B cell (primary cell): ENCODE data around the gene LRTM2. TPM values are rescaled to one million over a fixed set of nuclear protein-coding genes. Genes with fewer than 3 reads are reported as not detected.

Source experiments
- ATAC-seq: fragments of 200-7000 bp; cut with Tn5 transposase; one replicate; pipeline ENCODE4 v1.10.0; 2021; ENCODE audit warnings: low read depth, mild to moderate bottlenecking, moderate number of reproducible peaks, moderate library complexity
- CTCF ChIA-PET: fragments of 350-600 bp; sonication (Branson Sonifier 250); formaldehyde crosslinking; loops from one replicate; lab custom pipeline; 2021; ENCODE audit warnings: antibody characterized with exemption, inconsistent platforms; lab: Charles Lee
- POLR2A ChIA-PET: fragments of 350-600 bp; sonication (Branson Sonifier 250); formaldehyde crosslinking; loops from one replicate; lab custom pipeline; 2021; ENCODE audit warnings: antibody characterized with exemption; lab: Charles Lee
- DNase-seq: peaks from one replicate; pipeline ENCODE4 v3.0.0; 2013
- H2AFZ ChIP-seq: 2 replicates; pipeline ENCODE4 v1.6.1; 2012; ENCODE audit warnings: mild to moderate bottlenecking, low read depth, low read length; ENCODE audit not compliant: insufficient read depth, poor library complexity, severe bottlenecking
- H3K27ac ChIP-seq, 2 donors: 1 replicate in 1 of 2; 2 replicates in 1 of 2; pipeline ENCODE4 v1.5.1; 2012 to 2013; ENCODE audit warnings: low read length in 2 of 2, mild to moderate bottlenecking in 2 of 2, moderate library complexity in 1 of 2
- H3K27me3 ChIP-seq, 4 experiments: fragments of 200-600 bp in 1 of 4; sonication (generic) in 1 of 4; replicated peaks in 1 of 4; 1 replicate in 2 of 4; 2 replicates in 2 of 4; pipeline versions ENCODE4 v1.6.1 to v1.7.0; 2013 to 2016; ENCODE audit warnings: low read length in 3 of 4, mild to moderate bottlenecking in 2 of 4, mixed read lengths in 1 of 4, moderate library complexity in 1 of 4; ENCODE audit not compliant: insufficient read depth in 4 of 4, control insufficient read depth in 3 of 4; ENCODE audit errors: control extremely low read depth in 1 of 4
- H3K36me3 ChIP-seq, 2 experiments: replicated peaks in 1 of 2; 1 replicate in 1 of 2; 2 replicates in 1 of 2; pipeline versions ENCODE4 v1.6.1 to v1.7.1; 2013; ENCODE audit warnings: low read length in 1 of 2; ENCODE audit not compliant: insufficient read depth in 2 of 2, control insufficient read depth in 1 of 2; ENCODE audit errors: control extremely low read depth in 1 of 2, extremely low read depth in 1 of 2
- H3K4me1 ChIP-seq, 2 donors: fragments of 200-600 bp in 1 of 2; sonication (generic) in 1 of 2; 1 replicate in 1 of 2; 2 replicates in 1 of 2; pipeline versions ENCODE4 v1.5.1 to v1.6.1; 2013 to 2017; ENCODE audit warnings: low read length in 2 of 2; ENCODE audit not compliant: control insufficient read depth in 2 of 2, insufficient read depth in 2 of 2
- H3K4me2 ChIP-seq: replicated peaks from 2 replicates; pipeline ENCODE3; 2012; ENCODE audit warnings: mild to moderate bottlenecking, low read depth, low read length; ENCODE audit not compliant: poor library complexity, severe bottlenecking
- H3K4me3 ChIP-seq, 5 experiments: fragments of 200-600 bp in 1 of 5; sonication (generic) in 1 of 5; 1 replicate in 3 of 5; 2 replicates in 2 of 5; pipeline versions ENCODE4 v1.5.1 to v1.7.0; 2011 to 2016; ENCODE audit warnings: low read length in 4 of 5, mild to moderate bottlenecking in 4 of 5, low read depth in 2 of 5, control low read depth in 1 of 5, moderate library complexity in 1 of 5; ENCODE audit not compliant: insufficient read depth in 1 of 5; ENCODE audit errors: control extremely low read depth in 1 of 5, extremely low read depth in 1 of 5
- H3K79me2 ChIP-seq: fragments of 200-600 bp; sonication (generic); one replicate; pipeline ENCODE4 v1.6.0; 2016; ENCODE audit warnings: low read length; ENCODE audit not compliant: control insufficient read depth, insufficient read depth
- H3K9ac ChIP-seq: fragments of 200-600 bp; sonication (generic); 2 replicates; pipeline ENCODE4 v1.6.1; 2017; ENCODE audit warnings: mild to moderate bottlenecking, low read length, moderate library complexity
- H3K9me3 ChIP-seq, 3 donors: one replicate each; pipeline versions ENCODE4 v1.6.1 to v1.7.1; 2013; ENCODE audit warnings: low read length in 2 of 3; ENCODE audit not compliant: control insufficient read depth in 2 of 3, insufficient read depth in 1 of 3; ENCODE audit errors: control extremely low read depth in 1 of 3
- H4K20me1 ChIP-seq: 2 replicates; pipeline ENCODE4 v1.6.0; 2012; ENCODE audit warnings: mild to moderate bottlenecking, low read length; ENCODE audit not compliant: insufficient read depth, control insufficient read depth, poor library complexity, severe bottlenecking
- H3K27ac Mint-ChIP-seq: one replicate; pipeline ENCODE4 v1.8.0; 2021; ENCODE audit warnings: mixed read lengths
- H3K27me3 Mint-ChIP-seq: one replicate; pipeline ENCODE4 v1.8.0; 2021; ENCODE audit warnings: mixed read lengths
- H3K4me1 Mint-ChIP-seq: one replicate; pipeline ENCODE4 v1.8.0; 2021; ENCODE audit warnings: mixed read lengths
- H3K4me3 Mint-ChIP-seq: one replicate; pipeline ENCODE4 v1.8.0; 2021; ENCODE audit warnings: mixed read lengths
- H3K9me3 Mint-ChIP-seq: one replicate; pipeline ENCODE4 v1.8.0; 2022; ENCODE audit warnings: mixed read lengths; ENCODE audit not compliant: insufficient read depth
- EZH2 ChIP-seq: IDR thresholded peaks from 2 replicates; pipeline ENCODE4 v1.6.1; 2012; ENCODE audit warnings: borderline replicate concordance, low read depth, mild to moderate bottlenecking, moderate library complexity, low read length; ENCODE audit not compliant: insufficient read depth, poor library complexity, severe bottlenecking
- WGBS: methylation state at CpG from one replicate; pipeline ENCODE4 v1.1.5; 2013; ENCODE audit warnings: missing lambda C conversion rate; ENCODE audit not compliant: insufficient coverage; 5-methylcytosine and 5-hydroxymethylcytosine counted together
- intact Hi-C: fragments of 100-400 bp; cut with micrococcal nuclease; formaldehyde crosslinking; loops from one replicate; pipeline ENCODE4 v1.10.0; 2022
- polyA plus RNA-seq: library from polyadenylated mRNA; depleted of rRNA; stranded (reverse); fragments of >200 nt; gene quantifications from 2 replicates; pipeline ENCODE4 v1.2.3, GENCODE V29; 2012
- total RNA-seq, 2 donors: library from RNA; stranded (reverse); fragments of 120-200 nt in 1 of 2; gene quantifications; 1 replicate in 1 of 2; 2 replicates in 1 of 2; pipeline versions ENCODE4 v1.2.3 to v1.2.4, GENCODE V29; 2013 to 2022
- TF ChIP-seq, protein P1 (sequence below): fragments of 200-600 bp; IDR thresholded peaks from one replicate; pipeline ENCODE4 v1.8.0; 2022; ENCODE audit warnings: antibody characterized with exemption, mild to moderate bottlenecking

The LRTM2 gene
- total and polyA plus RNA-seq, 2 donors (not counting 1 experiment from before 2014, with no cell fraction given): not detected

DNA sequence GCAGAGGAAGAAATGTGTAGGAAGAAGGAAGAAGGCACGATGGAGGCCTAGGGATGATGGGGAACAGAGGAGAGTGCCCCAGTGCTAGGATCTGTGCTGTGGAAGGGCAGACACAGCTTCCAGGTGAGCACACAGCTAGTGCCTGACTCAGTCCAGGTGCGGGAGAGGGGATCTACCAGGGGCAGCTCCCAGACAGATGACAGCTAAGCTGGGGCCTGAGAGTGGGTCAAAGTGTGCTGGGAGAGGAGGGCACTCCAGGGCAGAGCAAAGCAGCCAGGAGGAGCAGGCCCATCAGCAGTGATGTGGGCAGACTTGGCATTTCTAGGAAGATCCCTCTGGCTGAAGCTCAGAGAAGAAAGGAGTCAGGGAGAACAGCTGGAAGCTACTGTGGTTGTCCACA is 36.7 kb downstream of the LRTM2 start:
- Histone ChIP-seq H3K4me3 (no peak overlapping the region), H3K4me2 (no peak overlapping the region), H3K27me3 (peaks cover 0 to 6% (median 0%) of the 10 kb centered on the region in 4 experiments), H3K9me3 (peaks cover 0 to 38% (median 17%) of the 10 kb centered on the region in 3 donors), H3K9ac (no peak overlapping the region), H3K79me2 (no peaks in the 10 kb centered on the region), H3K36me3 (no peaks in the 10 kb centered on the region), H3K27ac (no peak overlapping the region), H2AFZ (no peak overlapping the region), H3K4me1 (no peaks in the 10 kb centered on the region), H4K20me1 (no peaks in the 10 kb centered on the region)
- ATAC-seq (no peak), DNase-seq (no peak)
- TF ChIP-seq, protein P1, sequence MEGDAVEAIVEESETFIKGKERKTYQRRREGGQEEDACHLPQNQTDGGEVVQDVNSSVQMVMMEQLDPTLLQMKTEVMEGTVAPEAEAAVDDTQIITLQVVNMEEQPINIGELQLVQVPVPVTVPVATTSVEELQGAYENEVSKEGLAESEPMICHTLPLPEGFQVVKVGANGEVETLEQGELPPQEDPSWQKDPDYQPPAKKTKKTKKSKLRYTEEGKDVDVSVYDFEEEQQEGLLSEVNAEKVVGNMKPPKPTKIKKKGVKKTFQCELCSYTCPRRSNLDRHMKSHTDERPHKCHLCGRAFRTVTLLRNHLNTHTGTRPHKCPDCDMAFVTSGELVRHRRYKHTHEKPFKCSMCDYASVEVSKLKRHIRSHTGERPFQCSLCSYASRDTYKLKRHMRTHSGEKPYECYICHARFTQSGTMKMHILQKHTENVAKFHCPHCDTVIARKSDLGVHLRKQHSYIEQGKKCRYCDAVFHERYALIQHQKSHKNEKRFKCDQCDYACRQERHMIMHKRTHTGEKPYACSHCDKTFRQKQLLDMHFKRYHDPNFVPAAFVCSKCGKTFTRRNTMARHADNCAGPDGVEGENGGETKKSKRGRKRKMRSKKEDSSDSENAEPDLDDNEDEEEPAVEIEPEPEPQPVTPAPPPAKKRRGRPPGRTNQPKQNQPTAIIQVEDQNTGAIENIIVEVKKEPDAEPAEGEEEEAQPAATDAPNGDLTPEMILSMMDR: no peak
- no peak for TF ChIP-seq EZH2
- 93% methylated on average over 2 of the region's 2 CpGs for WGBS
- H3K27ac Mint-ChIP-seq: no peak overlapping the region
- no peak overlapping the region for H3K4me3 Mint-ChIP-seq
- no peaks in the 10 kb centered on the region for H3K9me3 Mint-ChIP-seq
- H3K27me3 Mint-ChIP-seq: peaks cover 18% of the 10 kb centered on the region
- no peaks in the 10 kb centered on the region for H3K4me1 Mint-ChIP-seq
- POLR2A ChIA-PET: no interaction called here
- intact Hi-C loops: no loop called here
- CTCF ChIA-PET: no interaction called here

DNA sequence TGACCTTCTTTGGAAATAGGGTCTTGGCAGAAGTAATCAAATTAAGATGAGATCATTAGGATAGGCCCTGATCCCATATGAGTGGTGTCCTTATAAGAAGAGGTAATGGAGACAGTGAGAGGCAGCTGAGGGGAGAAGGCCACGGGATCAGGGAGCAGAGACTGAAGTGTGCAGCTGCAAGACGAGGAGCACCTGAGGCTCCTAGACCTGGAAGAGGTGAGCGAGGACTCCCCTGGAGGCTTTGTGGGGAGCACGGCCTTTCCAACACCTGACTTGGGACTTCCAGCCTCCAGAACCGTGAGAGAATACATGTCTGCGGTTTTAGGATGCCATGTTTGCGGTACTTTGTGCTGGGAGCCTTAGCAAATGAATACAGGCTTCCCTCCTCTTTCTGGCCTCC is 37.5 kb downstream of the LRTM2 start:
- WGBS: 90% methylated on average over 7 of the region's 7 CpGs
- H3K9ac ChIP-seq: no peak overlapping the region
- no peaks in the 10 kb centered on the region for H3K4me1 Mint-ChIP-seq
- no peaks in the 10 kb centered on the region for H3K79me2 ChIP-seq
- H4K20me1 ChIP-seq: no peaks in the 10 kb centered on the region
- H3K4me3 Mint-ChIP-seq: no peak overlapping the region
- CTCF ChIA-PET: no interaction called here
- intact Hi-C loops: no loop called here
- no peaks in the 10 kb centered on the region for H3K9me3 Mint-ChIP-seq
- no peak for ATAC-seq
- H3K27ac ChIP-seq: no peak overlapping the region
- H3K4me2 ChIP-seq: no peak overlapping the region
- H3K36me3 ChIP-seq: no peaks in the 10 kb centered on the region
- H3K27me3 ChIP-seq: peaks cover 0 to 6% (median 0%) of the 10 kb centered on the region in 4 experiments
- no peak overlapping the region for H3K27ac Mint-ChIP-seq
- TF ChIP-seq EZH2: no peak
- TF ChIP-seq, protein P1: no peak
- no peak overlapping the region for H2AFZ ChIP-seq
- POLR2A ChIA-PET: no interaction called here
- H3K9me3 ChIP-seq: peaks cover 0 to 38% (median 17%) of the 10 kb centered on the region in 3 donors
- H3K27me3 Mint-ChIP-seq: peaks cover 18% of the 10 kb centered on the region
- DNase-seq: no peak
- no peak overlapping the region for H3K4me3 ChIP-seq
- H3K4me1 ChIP-seq: no peaks in the 10 kb centered on the region
